ENCODE data around the gene RCSD1.

- TF ChIP-seq, protein P1, sequence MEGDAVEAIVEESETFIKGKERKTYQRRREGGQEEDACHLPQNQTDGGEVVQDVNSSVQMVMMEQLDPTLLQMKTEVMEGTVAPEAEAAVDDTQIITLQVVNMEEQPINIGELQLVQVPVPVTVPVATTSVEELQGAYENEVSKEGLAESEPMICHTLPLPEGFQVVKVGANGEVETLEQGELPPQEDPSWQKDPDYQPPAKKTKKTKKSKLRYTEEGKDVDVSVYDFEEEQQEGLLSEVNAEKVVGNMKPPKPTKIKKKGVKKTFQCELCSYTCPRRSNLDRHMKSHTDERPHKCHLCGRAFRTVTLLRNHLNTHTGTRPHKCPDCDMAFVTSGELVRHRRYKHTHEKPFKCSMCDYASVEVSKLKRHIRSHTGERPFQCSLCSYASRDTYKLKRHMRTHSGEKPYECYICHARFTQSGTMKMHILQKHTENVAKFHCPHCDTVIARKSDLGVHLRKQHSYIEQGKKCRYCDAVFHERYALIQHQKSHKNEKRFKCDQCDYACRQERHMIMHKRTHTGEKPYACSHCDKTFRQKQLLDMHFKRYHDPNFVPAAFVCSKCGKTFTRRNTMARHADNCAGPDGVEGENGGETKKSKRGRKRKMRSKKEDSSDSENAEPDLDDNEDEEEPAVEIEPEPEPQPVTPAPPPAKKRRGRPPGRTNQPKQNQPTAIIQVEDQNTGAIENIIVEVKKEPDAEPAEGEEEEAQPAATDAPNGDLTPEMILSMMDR (IDR thresholded peaks at IDR 0.05) = no peak
- no peak for TF ChIP-seq POLR2A (IDR thresholded peaks at IDR 0.05)
Measured at GRCh38 chr1:167708940-167709389, 78.9 kb downstream of the RCSD1 start.

All from testis (tissue), 2 donors.